Naive thymus-derived CD8-positive, alpha-beta T cell (primary cell): ENCODE measurements around the gene DPPA2. TPM values are rescaled to one million over a fixed set of nuclear protein-coding genes. Genes with fewer than 3 reads are reported as not detected.
"Not testable (repeated sequence)": the region's sequence is repeated elsewhere in the genome, so short reads cannot be mapped to it uniquely, and the experiment has no call there.

ENCODE experiments used
- ATAC-seq, 2 donors: fragments of 150-1000 bp; cut with Tn5 transposase in 1 of 2; sonication (Bioruptor Pico), chemical (Tn5 transposase) in 1 of 2; 1 replicate in 1 of 2; 2 replicates in 1 of 2; pipeline ENCODE4 v1.10.0; 2021; ENCODE audit warnings: mild to moderate bottlenecking in 2 of 2, moderate library complexity in 2 of 2
- POLR2A ChIA-PET: fragments of 350-600 bp; sonication (Branson Sonifier 250); formaldehyde crosslinking; loops from one replicate; lab custom pipeline; 2021; ENCODE audit warnings: antibody characterized with exemption; lab: Charles Lee
- DNase-seq, 10 donors: peaks; one replicate each; pipeline versions ENCODE4 v3.0.0 to v3.0.0-alpha.2; 2020 to 2022
- H3K27ac Mint-ChIP-seq, 10 donors: one replicate each; pipeline ENCODE4 v1.8.0; 2020 to 2022; ENCODE audit warnings: mild to moderate bottlenecking in 10 of 10, mixed read lengths in 10 of 10, moderate library complexity in 4 of 10, inconsistent platforms in 1 of 10
- H3K27me3 Mint-ChIP-seq, 5 donors: one replicate each; pipeline ENCODE4 v1.8.0; 2021 to 2022; ENCODE audit warnings: mixed read lengths in 5 of 5
- H3K36me3 Mint-ChIP-seq, 3 donors: one replicate each; pipeline ENCODE4 v1.8.0; 2020 to 2022; ENCODE audit warnings: mixed read lengths in 3 of 3, mild to moderate bottlenecking in 2 of 3, inconsistent platforms in 1 of 3
- H3K4me1 Mint-ChIP-seq, 4 donors: one replicate each; pipeline ENCODE4 v1.8.0; 2021 to 2022; ENCODE audit warnings: mixed read lengths in 4 of 4
- H3K4me3 Mint-ChIP-seq, 10 donors: one replicate each; pipeline ENCODE4 v1.8.0; 2020 to 2022; ENCODE audit warnings: mild to moderate bottlenecking in 10 of 10, mixed read lengths in 10 of 10, moderate library complexity in 6 of 10, inconsistent platforms in 1 of 10
- H3K9me3 Mint-ChIP-seq, 9 donors: one replicate each; pipeline ENCODE4 v1.8.0; 2020 to 2022; ENCODE audit warnings: mixed read lengths in 9 of 9, mild to moderate bottlenecking in 3 of 9, inconsistent platforms in 1 of 9, moderate library complexity in 1 of 9
- polyA plus RNA-seq, 3 donors: library from polyadenylated mRNA; unstranded; fragments of 300-500 nt; fragmentation: Illumina TruSeq; gene quantifications; one replicate each; pipeline ENCODE4 v1.2.3, GENCODE V29; 2021
- total RNA-seq, 8 experiments: library from RNA in 2 of 8; stranded (reverse) in 2 of 8; gene quantifications; one replicate each; pipeline ENCODE4 v1.2.3 and lab custom pipeline; 2021 to 2026

The DPPA2 gene
- total RNA-seq (not detected), polyA plus RNA-seq (not detected), total RNA-seq (lab: John Stamatoyannopoulos, UW) (0 reads per million in 6 experiments)

- H3K4me3 Mint-ChIP-seq, result no peak within 1 kb of the TSS
- no peak within 1 kb of the TSS for H3K27ac Mint-ChIP-seq
- DNase-seq (no peak), ATAC-seq (no peak)
- H3K9me3 Mint-ChIP-seq, result no peaks in the 10 kb centered on the region
- H3K4me1 Mint-ChIP-seq, result no peaks in the 10 kb centered on the region
- POLR2A ChIA-PET, result no interaction called here
- peaks cover 0 to 2% (median 0%) of the 10 kb centered on the region in 5 donors for H3K27me3 Mint-ChIP-seq
- no peaks in the 10 kb centered on the region for H3K36me3 Mint-ChIP-seq
These were observed at the start of gene DPPA2 for GRCh38 chr3:109316162-109316730. DPPA2 (minus strand) TSS chr3:109316517; CDS start chr3:109314542, 1,975 bp downstream.

- Mint-ChIP-seq H3K4me3 (no peak overlapping the region), H3K27me3 (peaks cover 0 to 1% (median 0%) of the 10 kb centered on the region in 5 donors), H3K4me1 (no peaks in the 10 kb centered on the region), H3K36me3 (no peaks in the 10 kb centered on the region), H3K9me3 (no peaks in the 10 kb centered on the region), H3K27ac (no peak overlapping the region)
- no peak for ATAC-seq
- DNase-seq, result no peak
- POLR2A ChIA-PET, result no interaction called here
These were observed 47.8 kb upstream of the DPPA2 start for GRCh38 chr3:109364088-109364487.

GRCh38 chr3:109363634-109364033 is 47.3 kb upstream of the DPPA2 start:
- ATAC-seq, result no peak
- DNase-seq, result no peak
- no peak overlapping the region for H3K4me3 Mint-ChIP-seq
- no peak overlapping the region for H3K27ac Mint-ChIP-seq
- H3K4me1 Mint-ChIP-seq, result no peaks in the 10 kb centered on the region
- H3K9me3 Mint-ChIP-seq, result no peaks in the 10 kb centered on the region
- peaks cover 0 to 1% (median 0%) of the 10 kb centered on the region in 5 donors for H3K27me3 Mint-ChIP-seq
- POLR2A ChIA-PET, result no interaction called here
- no peaks in the 10 kb centered on the region for H3K36me3 Mint-ChIP-seq

GRCh38 chr3:109362823-109363222 is 46.5 kb upstream of the DPPA2 start:
- Mint-ChIP-seq H3K27me3 (peaks cover 0 to 1% (median 0%) of the 10 kb centered on the region in 5 donors), H3K4me1 (no peaks in the 10 kb centered on the region), H3K4me3 (no peak overlapping the region), H3K9me3 (no peaks in the 10 kb centered on the region), H3K36me3 (no peaks in the 10 kb centered on the region), H3K27ac (no peak overlapping the region)
- POLR2A ChIA-PET, result no interaction called here
- DNase-seq (no peak), ATAC-seq (no peak)

- H3K36me3 Mint-ChIP-seq, DNase-seq, ATAC-seq, H3K4me1 Mint-ChIP-seq, H3K27me3 Mint-ChIP-seq, H3K27ac Mint-ChIP-seq, H3K4me3 Mint-ChIP-seq, POLR2A ChIA-PET, H3K9me3 Mint-ChIP-seq: not testable (repeated sequence)
These were observed 42.5 kb upstream of the DPPA2 start for GRCh38 chr3:109358809-109359208.

GRCh38 chr3:109356442-109357155 is 40.3 kb upstream of the DPPA2 start:
- H3K9me3 Mint-ChIP-seq, result no peaks in the 10 kb centered on the region
- no peak for ATAC-seq
- DNase-seq, result no peak
- POLR2A ChIA-PET, result no interaction called here
- no peak overlapping the region for H3K4me3 Mint-ChIP-seq
- no peaks in the 10 kb centered on the region for H3K4me1 Mint-ChIP-seq
- no peaks in the 10 kb centered on the region for H3K36me3 Mint-ChIP-seq
- H3K27ac Mint-ChIP-seq, result no peak overlapping the region
- peaks cover 0 to 6% (median 3%) of the 10 kb centered on the region in 5 donors for H3K27me3 Mint-ChIP-seq

GRCh38 chr3:109355625-109356441 is 39.5 kb upstream of the DPPA2 start:
- H3K9me3 Mint-ChIP-seq, result no peaks in the 10 kb centered on the region
- DNase-seq, result no peak
- POLR2A ChIA-PET, result no interaction called here
- H3K27me3 Mint-ChIP-seq, result peaks cover 0 to 6% (median 3%) of the 10 kb centered on the region in 5 donors
- H3K4me1 Mint-ChIP-seq, result no peaks in the 10 kb centered on the region
- no peak overlapping the region for H3K27ac Mint-ChIP-seq
- H3K36me3 Mint-ChIP-seq, result no peaks in the 10 kb centered on the region
- no peak overlapping the region for H3K4me3 Mint-ChIP-seq
- ATAC-seq, result no peak

- Mint-ChIP-seq H3K36me3 (no peaks in the 10 kb centered on the region), H3K27ac (no peak overlapping the region), H3K27me3 (peaks cover 0 to 6% (median 3%) of the 10 kb centered on the region in 5 donors), H3K4me3 (no peak overlapping the region), H3K9me3 (no peaks in the 10 kb centered on the region), H3K4me1 (no peaks in the 10 kb centered on the region)
- DNase-seq (no peak), ATAC-seq (no peak)
- POLR2A ChIA-PET, result no interaction called here
These were observed 36.7 kb upstream of the DPPA2 start for GRCh38 chr3:109353057-109353456.

GRCh38 chr3:109351231-109351630 is 34.9 kb upstream of the DPPA2 start:
- peaks cover 0 to 6% (median 3%) of the 10 kb centered on the region in 5 donors for H3K27me3 Mint-ChIP-seq
- DNase-seq (no peak), ATAC-seq (no peak)
- no peak overlapping the region for H3K27ac Mint-ChIP-seq
- POLR2A ChIA-PET, result no interaction called here
- no peaks in the 10 kb centered on the region for H3K4me1 Mint-ChIP-seq
- H3K4me3 Mint-ChIP-seq, result no peak overlapping the region
- no peaks in the 10 kb centered on the region for H3K36me3 Mint-ChIP-seq
- H3K9me3 Mint-ChIP-seq, result no peaks in the 10 kb centered on the region

GRCh38 chr3:109346770-109347295 is 30.5 kb upstream of the DPPA2 start:
- no peak overlapping the region for H3K4me3 Mint-ChIP-seq
- peaks cover 0 to 3% (median 0%) of the 10 kb centered on the region in 5 donors for H3K27me3 Mint-ChIP-seq
- no peaks in the 10 kb centered on the region for H3K36me3 Mint-ChIP-seq
- ATAC-seq, result no peak
- no peaks in the 10 kb centered on the region for H3K4me1 Mint-ChIP-seq
- H3K9me3 Mint-ChIP-seq, result no peaks in the 10 kb centered on the region
- POLR2A ChIA-PET, result no interaction called here
- H3K27ac Mint-ChIP-seq, result no peak overlapping the region
- DNase-seq, result no peak

- no peak for DNase-seq
- POLR2A ChIA-PET, result no interaction called here
- H3K4me3 Mint-ChIP-seq, result no peak overlapping the region
- no peak overlapping the region for H3K27ac Mint-ChIP-seq
- H3K9me3 Mint-ChIP-seq, result no peaks in the 10 kb centered on the region
- ATAC-seq, result no peak
- H3K4me1 Mint-ChIP-seq, result no peaks in the 10 kb centered on the region
- peaks cover 0 to 3% (median 0%) of the 10 kb centered on the region in 5 donors for H3K27me3 Mint-ChIP-seq
- no peaks in the 10 kb centered on the region for H3K36me3 Mint-ChIP-seq
These were observed 29.8 kb upstream of the DPPA2 start for GRCh38 chr3:109346099-109346498.

- Mint-ChIP-seq H3K4me1 (peaks cover 5 to 18% (median 12%) of the 10 kb centered on the region in 4 donors), H3K27me3 (peaks cover 10 to 28% (median 19%) of the 10 kb centered on the region in 5 donors), H3K27ac (no peak overlapping the region), H3K9me3 (no peaks in the 10 kb centered on the region), H3K4me3 (no peak overlapping the region), H3K36me3 (peaks cover 0 to 4% (median 0%) of the 10 kb centered on the region in 3 donors)
- DNase-seq (no peak), ATAC-seq (no peak)
- POLR2A ChIA-PET, result no interaction called here
These were observed 23.7 kb upstream of the DPPA2 start for GRCh38 chr3:109339714-109340648.
